IMR-90 (cell line): ENCODE data around the gene ATP6V1F. TPM values are rescaled to one million over a fixed set of nuclear protein-coding genes. Genes with fewer than 3 reads are reported as not detected.

Experiments
- ATAC-seq: fragments of 200-7000 bp; cut with Tn5 transposase; 2 replicates; pipeline ENCODE4 v1.9.1; 2020; ENCODE audit warnings: low read depth, mild to moderate bottlenecking, moderate library complexity
- BruUV-seq: library from RNA; stranded (reverse); fragments of 400-500 nt; replicated peaks from 2 replicates; lab custom pipeline; 2021; lab: Mats Ljungman, UMichigan
- CTCF ChIA-PET: fragments of 300-600 bp; formaldehyde crosslinking; extraction: SDS; loops from one replicate; lab custom pipeline; 2021; ENCODE audit warnings: antibody characterized with exemption; lab: Yijun Ruan, JAX
- POLR2A ChIA-PET: fragments of 300-600 bp; sonication (Branson Sonifier 250); formaldehyde crosslinking; loops from one replicate; lab custom pipeline; 2022; ENCODE audit warnings: antibody characterized with exemption; ENCODE audit not compliant: unreplicated experiment; lab: Charles Lee
- DNase-seq: peaks from one replicate; pipeline ENCODE4 v3.0.0; 2013
- H2AFZ ChIP-seq: replicated peaks from 2 replicates; pipeline ENCODE3; 2013; ENCODE audit warnings: low read length, mild to moderate bottlenecking; ENCODE audit not compliant: poor library complexity
- H2AK5ac ChIP-seq: 2 replicates; pipeline ENCODE4 v1.6.1; 2013; ENCODE audit warnings: low read depth, low read length, inconsistent platforms
- H2AK9ac ChIP-seq: replicated peaks from 2 replicates; pipeline ENCODE3; 2013; ENCODE audit warnings: mild to moderate bottlenecking, low read depth, low read length, moderate library complexity; ENCODE audit not compliant: poor library complexity
- H2BK120ac ChIP-seq: 2 replicates; pipeline ENCODE4 v1.6.1; 2013; ENCODE audit warnings: low read depth, low read length, inconsistent platforms
- H2BK15ac ChIP-seq: 3 replicates; pipeline ENCODE4 v1.6.1; 2013; ENCODE audit warnings: low read depth, low read length, inconsistent platforms
- H2BK20ac ChIP-seq: 2 replicates; pipeline ENCODE4 v1.6.1; 2013; ENCODE audit warnings: low read depth, mild to moderate bottlenecking, inconsistent platforms, low read length, moderate library complexity
- H2BK5ac ChIP-seq: 2 replicates; pipeline ENCODE4 v1.6.1; 2013; ENCODE audit warnings: mild to moderate bottlenecking, low read depth, low read length, inconsistent platforms; ENCODE audit not compliant: poor library complexity, severe bottlenecking
- H3K14ac ChIP-seq: replicated peaks from 2 replicates; pipeline ENCODE4 v1.6.1; 2013; ENCODE audit warnings: low read depth, low read length, inconsistent platforms
- H3K18ac ChIP-seq: 2 replicates; pipeline ENCODE4 v1.6.1; 2013; ENCODE audit warnings: low read depth, low read length, control low read depth
- H3K23ac ChIP-seq: 2 replicates; pipeline ENCODE4 v1.6.1; 2013; ENCODE audit warnings: low read depth, low read length, inconsistent platforms
- H3K27ac ChIP-seq: 2 replicates; pipeline ENCODE4 v1.5.1; 2013; ENCODE audit warnings: mild to moderate bottlenecking, control low read depth, low read length; ENCODE audit not compliant: insufficient read depth
- H3K27me3 ChIP-seq: 2 replicates; pipeline ENCODE4 v1.6.1; 2013; ENCODE audit warnings: low read length; ENCODE audit not compliant: control insufficient read depth, insufficient read depth
- H3K36me3 ChIP-seq: 2 replicates; pipeline ENCODE4 v1.6.1; 2013; ENCODE audit warnings: low read length, mixed read lengths; ENCODE audit not compliant: control insufficient read depth, insufficient read depth
- H3K4ac ChIP-seq: 2 replicates; pipeline ENCODE4 v1.6.1; 2013; ENCODE audit warnings: low read depth, low read length, inconsistent platforms
- H3K4me1 ChIP-seq: 2 replicates; pipeline ENCODE4 v1.6.1; 2013; ENCODE audit warnings: low read length, mixed read lengths; ENCODE audit not compliant: control insufficient read depth, insufficient read depth
- H3K4me2 ChIP-seq: 2 replicates; pipeline ENCODE4 v1.6.1; 2013; ENCODE audit warnings: low read depth, mild to moderate bottlenecking, control low read depth, low read length, moderate library complexity
- H3K4me3 ChIP-seq: 2 replicates; pipeline ENCODE4 v1.5.1; 2013; ENCODE audit warnings: low read depth, mild to moderate bottlenecking, control low read depth, low read length, moderate library complexity; ENCODE audit not compliant: insufficient read depth
- H3K56ac ChIP-seq: 2 replicates; pipeline ENCODE4 v1.6.1; 2013; ENCODE audit warnings: low read length, inconsistent platforms; ENCODE audit not compliant: insufficient read depth; ENCODE audit errors: extremely low read depth
- H3K79me1 ChIP-seq, 2 experiments: 2 replicates each; pipeline ENCODE4 v1.6.1; 2013; ENCODE audit warnings: low read length in 2 of 2, inconsistent platforms in 1 of 2, low read depth in 1 of 2
- H3K9ac ChIP-seq: 2 replicates; pipeline ENCODE4 v1.6.1; 2013; ENCODE audit warnings: low read depth, low read length, control low read depth
- H3K9me1 ChIP-seq: 2 replicates; pipeline ENCODE4 v1.6.1; 2013; ENCODE audit warnings: low read length, inconsistent platforms; ENCODE audit not compliant: insufficient read depth
- H3K9me3 ChIP-seq: 2 replicates; pipeline ENCODE4 v1.6.1; 2013; ENCODE audit warnings: low read length; ENCODE audit not compliant: control insufficient read depth, insufficient read depth
- H4K20me1 ChIP-seq: 2 replicates; pipeline ENCODE4 v1.6.1; 2013; ENCODE audit warnings: low read length, inconsistent platforms; ENCODE audit not compliant: insufficient read depth
- H4K5ac ChIP-seq: 2 replicates; pipeline ENCODE4 v1.6.1; 2013; ENCODE audit warnings: mild to moderate bottlenecking, low read depth, low read length, control low read depth
- H4K8ac ChIP-seq, 2 experiments: 2 replicates each; pipeline ENCODE4 v1.6.1; 2013; ENCODE audit warnings: low read depth in 2 of 2, low read length in 2 of 2, control low read depth in 1 of 2, inconsistent platforms in 1 of 2
- H4K91ac ChIP-seq: 2 replicates; pipeline ENCODE4 v1.6.1; 2013; ENCODE audit warnings: low read depth, low read length, inconsistent platforms; ENCODE audit not compliant: insufficient read depth
- CEBPB ChIP-seq: IDR thresholded peaks from 2 replicates; pipeline ENCODE4 v1.6.1; 2012; ENCODE audit warnings: low read depth, low read length, improper control_type of control experiment
- CHD1 ChIP-seq: IDR thresholded peaks from 2 replicates; pipeline ENCODE4 v1.6.1; 2012; ENCODE audit warnings: low read depth, low read length, improper control_type of control experiment
- CTCF ChIP-seq: conservative IDR thresholded peaks from 2 replicates; pipeline ENCODE4 v1.5.1; 2012; ENCODE audit warnings: mild to moderate bottlenecking, low read depth, low read length, improper control_type of control experiment
- MAZ ChIP-seq: IDR thresholded peaks from 2 replicates; pipeline ENCODE4 v1.6.1; 2012; ENCODE audit warnings: low read depth, mild to moderate bottlenecking, low read length, improper control_type of control experiment, moderate library complexity, borderline replicate concordance
- MXI1 ChIP-seq: IDR thresholded peaks from 2 replicates; pipeline ENCODE4 v1.6.1; 2012; ENCODE audit warnings: low read depth, mild to moderate bottlenecking, low read length, moderate library complexity, borderline replicate concordance
- NFE2L2 ChIP-seq: fragments of 150-350 bp; IDR thresholded peaks from 2 replicates; pipeline ENCODE4 v1.6.1; 2016; ENCODE audit warnings: low read depth, mild to moderate bottlenecking, low read length
- POLR2A ChIP-seq: IDR thresholded peaks from 2 replicates; pipeline ENCODE4 v1.6.1; 2012; ENCODE audit warnings: mild to moderate bottlenecking, low read depth, low read length
- WGBS, 2 experiments: methylation state at CpG; one replicate each; pipeline versions ENCODE4 v1.1.5 to v1.1.7; 2013; ENCODE audit warnings: missing lambda C conversion rate in 2 of 2; ENCODE audit not compliant: insufficient read length in 1 of 2; ENCODE audit errors: extremely low coverage in 2 of 2; 5-methylcytosine and 5-hydroxymethylcytosine counted together
- dilution Hi-C: fragments of 300-500 bp; cut with HindIII; formaldehyde crosslinking; loops from one replicate; pipeline ENCODE4 v1.14.3; 2018; ENCODE audit warnings: low sequenced_read_pairs; ENCODE audit not compliant: unreplicated experiment
- in situ Hi-C: fragments of 300-500 bp; cut with MboI; formaldehyde crosslinking; loops from 3 replicates; pipeline ENCODE4 v1.14.3; 2019; ENCODE audit warnings: low sequenced_read_pairs, inconsistent platforms, mixed read lengths
- intact Hi-C: fragments of 100-400 bp; cut with micrococcal nuclease; formaldehyde crosslinking; loops from 2 replicates; pipeline ENCODE4 v1.10.0; 2022
- polyA plus RNA-seq, 3 experiments: library from polyadenylated mRNA; depleted of rRNA; stranded (reverse); fragments of >200 nt; gene quantifications; 2 replicates each; pipeline ENCODE4 v1.2.3, GENCODE V29; 2012; ENCODE audit warnings: low replicate concordance in 1 of 3
- total RNA-seq: library from RNA; depleted of rRNA; stranded (reverse); fragments of >200 nt; gene quantifications from 2 replicates; pipeline ENCODE4 v1.2.3, GENCODE V29; 2012
- TF ChIP-seq, protein P1 (sequence below): fragments of 150-350 bp; IDR thresholded peaks from 2 replicates; pipeline ENCODE4 v1.6.1; 2017; ENCODE audit warnings: mild to moderate bottlenecking, antibody characterized with exemption, low read length, low read depth

ATP6V1F gene
- total and polyA plus RNA-seq, 2 of the 4 experiments (the other 2 are of a cell fraction), result 104 to 321 TPM

- TF ChIP-seq, protein P1, sequence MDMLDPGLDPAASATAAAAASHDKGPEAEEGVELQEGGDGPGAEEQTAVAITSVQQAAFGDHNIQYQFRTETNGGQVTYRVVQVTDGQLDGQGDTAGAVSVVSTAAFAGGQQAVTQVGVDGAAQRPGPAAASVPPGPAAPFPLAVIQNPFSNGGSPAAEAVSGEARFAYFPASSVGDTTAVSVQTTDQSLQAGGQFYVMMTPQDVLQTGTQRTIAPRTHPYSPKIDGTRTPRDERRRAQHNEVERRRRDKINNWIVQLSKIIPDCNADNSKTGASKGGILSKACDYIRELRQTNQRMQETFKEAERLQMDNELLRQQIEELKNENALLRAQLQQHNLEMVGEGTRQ, result no peak
Measured at GRCh38 chr7:128881458-128882125, 18.9 kb downstream of the ATP6V1F start (continued).

DNA sequence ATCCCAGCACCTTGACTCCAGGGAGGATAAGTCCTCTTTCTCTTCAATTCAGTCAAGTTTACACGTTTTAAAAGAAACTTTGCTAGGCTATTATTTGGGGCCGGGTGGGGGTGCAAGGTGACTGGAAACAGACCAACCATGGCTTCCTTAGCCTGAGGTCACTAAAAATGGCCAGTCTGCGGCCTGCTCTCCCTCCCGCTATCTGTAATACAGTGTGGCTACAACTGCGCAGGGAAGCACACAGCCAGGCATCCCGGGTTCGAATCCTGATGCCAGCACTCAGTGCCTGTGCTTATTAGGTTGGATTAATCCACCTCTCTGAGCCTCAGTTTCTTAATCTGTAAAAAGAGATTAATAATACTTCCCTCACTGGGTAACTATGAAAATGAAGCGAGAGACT, 19.5 kb downstream of the ATP6V1F start:
- Histone ChIP-seq H3K4me3 (no peak overlapping the region), H3K56ac (no peak overlapping the region), H4K5ac (no peak overlapping the region), H3K9me3 (no peaks in the 10 kb centered on the region), H3K14ac (no peak overlapping the region), H4K91ac (no peak overlapping the region), H4K8ac (no peak overlapping the region), H3K4ac (no peak overlapping the region), H2BK20ac (no peak overlapping the region), H2AK5ac (no peak overlapping the region), H2BK15ac (no peak overlapping the region), H2AFZ (no peak overlapping the region), H3K9ac (no peak overlapping the region), H3K4me1 (no peaks in the 10 kb centered on the region), H3K18ac (no peak overlapping the region), H3K23ac (no peak overlapping the region), H3K27ac (no peak overlapping the region), H4K20me1 (no peaks in the 10 kb centered on the region; the same call in 1 of the 2 replicates), H3K27me3 (peaks cover 7% of the 10 kb centered on the region; the same call in 1 of the 2 replicates), H2BK5ac (no peak overlapping the region), H3K9me1 (no peaks in the 10 kb centered on the region), H2BK120ac (no peak overlapping the region), H2AK9ac (no peak overlapping the region), H3K4me2 (no peak overlapping the region), H3K79me1 (no peaks in the 10 kb centered on the region), H3K36me3 (no peaks in the 10 kb centered on the region)
- ChIA-PET CTCF (no interaction called here), POLR2A (no interaction called here)
- intact Hi-C loops (loop anchor here (5.0 kb wide), 3 partner anchors 270 to 455 kb away; partner anchors contain the start of gene METTL2B), in situ Hi-C loops (loop anchor here (5.0 to 25.0 kb wide), 2 partner anchors 275 to 420 kb away; partner anchors contain the start of gene HILPDA), dilution Hi-C loops (no loop called here)
- no TSS peak for BruUV-seq
- WGBS, 2 experiments, result no CpG with 5 or more reads among the region's 8 CpGs
- no peak for ATAC-seq
- DNase-seq, result no peak
- TF ChIP-seq CTCF (no peak), POLR2A (no peak), MXI1 (no peak), NFE2L2 (no peak), CEBPB (no peak), MAZ (no peak), CHD1 (no peak)
